ENCODE results near the gene SOX6. TPM values are rescaled to one million over a fixed set of nuclear protein-coding genes. Genes with fewer than 3 reads are reported as not detected.

Gene SOX6
- total RNA-seq, 1 experiment from 2014 or later = not detected

DNA sequence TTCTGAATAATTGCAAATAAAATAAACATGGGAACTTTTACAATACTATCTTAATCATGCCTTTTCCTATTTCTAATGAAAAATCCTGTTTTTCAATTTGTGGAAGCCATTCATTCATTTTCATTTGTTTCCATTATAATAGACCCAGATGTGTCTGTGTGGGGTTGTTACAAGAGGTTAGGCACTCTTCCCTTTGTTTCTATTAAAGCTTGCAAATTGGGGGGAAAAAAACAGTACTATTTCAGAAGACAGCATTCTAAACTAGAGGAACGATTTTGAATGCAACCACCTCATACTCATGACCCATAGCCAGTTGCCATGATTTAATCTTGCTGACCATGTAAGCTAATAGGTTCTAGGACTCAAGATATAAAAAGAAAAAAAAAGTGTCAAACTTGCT is 175.5 kb downstream of the SOX6 start:
- H2BK20ac ChIP-seq (ENCODE audit: low read depth, low read length, poor library complexity, severe bottlenecking) = no peak overlapping the region
- H4K8ac ChIP-seq (replicated peaks; ENCODE audit: insufficient read length, low read depth, low read length) = no peak overlapping the region
- H2BK120ac ChIP-seq (ENCODE audit: low read depth, low read length, poor library complexity, severe bottlenecking) = no peak overlapping the region
- H3K23ac ChIP-seq (ENCODE audit: insufficient read length, low read depth, low read length) = no peak overlapping the region
- no peaks in the 10 kb centered on the region for H3K79me2 ChIP-seq (ENCODE audit: insufficient read depth, low read length)
- no peak overlapping the region for H3K18ac ChIP-seq (ENCODE audit: insufficient read length, low read depth, low read length)
- no peak overlapping the region for H3T11ph ChIP-seq (ENCODE audit: low read length)
- Mint-ChIP-seq H3K4me3 (peak overlapping the region in 1 of 2 experiments; percentile 44; a peak in 1 of 5 replicates), H3K36me3 (ENCODE audit: insufficient read depth in 1 of 3, low read depth in 3 of 3) (no peaks in the 10 kb centered on the region), H3K4me1 (peaks cover 48 to 50% of the 10 kb centered on the region in 2 experiments), H3K9me3 (no peaks in the 10 kb centered on the region; a peak in 1 of 5 replicates), H3K27me3 (ENCODE audit: low read depth) (no peaks in the 10 kb centered on the region), H3K27ac (peak overlapping the region; percentile 36 to 55 (median 44); a peak in 3 of 7 replicates)
- no peak overlapping the region for H2BK5ac ChIP-seq (ENCODE audit: insufficient read length, low read length)
- no CpG with 5 or more reads among the region's 1 CpG for WGBS (ENCODE audit: extremely low coverage, insufficient read length, low lambda C conversion rate)
- H2BK15ac ChIP-seq (ENCODE audit: low read depth, low read length) = no peak overlapping the region
- no peaks in the 10 kb centered on the region for H3K79me1 ChIP-seq (ENCODE audit: insufficient read depth, low read depth, low read length, poor library complexity, severe bottlenecking)
- H3K9ac ChIP-seq (ENCODE audit: extremely low read depth, insufficient read length, low read length) = no peak overlapping the region
- no peak overlapping the region for H3K4ac ChIP-seq (ENCODE audit: low read depth, low read length)
- no peak overlapping the region for H2AK5ac ChIP-seq (ENCODE audit: insufficient read length, low read length)
- peak overlapping the region; percentile 47 for H3K4me2 ChIP-seq (ENCODE audit: insufficient read depth, insufficient read length, low read length)
- no peaks in the 10 kb centered on the region for H3K9me3 ChIP-seq (ENCODE audit: control insufficient read depth, low read depth, low read length)
- no peak overlapping the region for H3K56ac ChIP-seq (ENCODE audit: insufficient read length, low read depth, low read length)
- H3K27ac ChIP-seq (ENCODE audit: insufficient read length, low read depth, low read length) = no peak overlapping the region
- H4K91ac ChIP-seq (ENCODE audit: insufficient read length, low read depth, low read length) = no peak overlapping the region
- no peak for DNase-seq
- H3K27me3 ChIP-seq (ENCODE audit: insufficient read depth, low read length) = no peaks in the 10 kb centered on the region; the same call in 1 of the 2 replicates
- H3K23me2 ChIP-seq (ENCODE audit: insufficient read length, low read depth, low read length, poor library complexity, severe bottlenecking) = no peaks in the 10 kb centered on the region
- peaks cover 4% of the 10 kb centered on the region for H3K4me1 ChIP-seq (ENCODE audit: insufficient read depth, low read length)
- TF ChIP-seq, protein P1, sequence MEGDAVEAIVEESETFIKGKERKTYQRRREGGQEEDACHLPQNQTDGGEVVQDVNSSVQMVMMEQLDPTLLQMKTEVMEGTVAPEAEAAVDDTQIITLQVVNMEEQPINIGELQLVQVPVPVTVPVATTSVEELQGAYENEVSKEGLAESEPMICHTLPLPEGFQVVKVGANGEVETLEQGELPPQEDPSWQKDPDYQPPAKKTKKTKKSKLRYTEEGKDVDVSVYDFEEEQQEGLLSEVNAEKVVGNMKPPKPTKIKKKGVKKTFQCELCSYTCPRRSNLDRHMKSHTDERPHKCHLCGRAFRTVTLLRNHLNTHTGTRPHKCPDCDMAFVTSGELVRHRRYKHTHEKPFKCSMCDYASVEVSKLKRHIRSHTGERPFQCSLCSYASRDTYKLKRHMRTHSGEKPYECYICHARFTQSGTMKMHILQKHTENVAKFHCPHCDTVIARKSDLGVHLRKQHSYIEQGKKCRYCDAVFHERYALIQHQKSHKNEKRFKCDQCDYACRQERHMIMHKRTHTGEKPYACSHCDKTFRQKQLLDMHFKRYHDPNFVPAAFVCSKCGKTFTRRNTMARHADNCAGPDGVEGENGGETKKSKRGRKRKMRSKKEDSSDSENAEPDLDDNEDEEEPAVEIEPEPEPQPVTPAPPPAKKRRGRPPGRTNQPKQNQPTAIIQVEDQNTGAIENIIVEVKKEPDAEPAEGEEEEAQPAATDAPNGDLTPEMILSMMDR (conservative IDR thresholded peaks at IDR 0.05) = no peak
- no peak overlapping the region for H2BK12ac ChIP-seq (ENCODE audit: insufficient read length, low read depth, low read length)
- no peak overlapping the region for H4K5ac ChIP-seq (ENCODE audit: insufficient read length, low read depth, low read length)
- no peak overlapping the region for H2AFZ ChIP-seq (ENCODE audit: low read length)
- no peaks in the 10 kb centered on the region for H4K20me1 ChIP-seq (ENCODE audit: control insufficient read depth, insufficient read depth, insufficient read length)
- H3K14ac ChIP-seq (ENCODE audit: insufficient read depth, low read length) = no peak overlapping the region
